SJSA1 (cell line): ENCODE data around the gene TATDN2. TPM values are rescaled to one million over a fixed set of nuclear protein-coding genes. Genes with fewer than 3 reads are reported as not detected.
"Not testable (repeated sequence)": the region's sequence is repeated elsewhere in the genome, so short reads cannot be mapped to it uniquely, and the experiment has no call there.

Experiments
- DNase-seq, 2 experiments: peaks; one replicate each; pipeline ENCODE4 v3.0.0-alpha.2; 2015 to 2020; ENCODE audit warnings: low spot score in 2 of 2, low read depth in 1 of 2
- H3K27ac ChIP-seq: fragments of 250-450 bp; sonication (Bioruptor Pico); 2 replicates; pipeline ENCODE4 v1.5.1; 2020; ENCODE audit warnings: mild to moderate bottlenecking, moderate library complexity
- H3K27me3 ChIP-seq: fragments of 250-450 bp; sonication (Bioruptor Pico); replicated peaks from 2 replicates; pipeline ENCODE4 v1.5.1; 2020; ENCODE audit warnings: mild to moderate bottlenecking, moderate library complexity
- H3K36me3 ChIP-seq: fragments of 250-450 bp; sonication (Bioruptor Pico); 2 replicates; pipeline ENCODE4 v1.5.1; 2020; ENCODE audit warnings: mild to moderate bottlenecking
- H3K4me1 ChIP-seq: fragments of 250-450 bp; sonication (Bioruptor Pico); replicated peaks from 2 replicates; pipeline ENCODE4 v1.6.1; 2021; ENCODE audit warnings: mild to moderate bottlenecking
- H3K4me3 ChIP-seq: fragments of 250-450 bp; sonication (Bioruptor Pico); 2 replicates; pipeline ENCODE4 v1.5.1; 2020; ENCODE audit warnings: mild to moderate bottlenecking
- H3K9me3 ChIP-seq: fragments of 250-450 bp; sonication (Bioruptor Pico); replicated peaks from 2 replicates; pipeline ENCODE4 v1.5.1; 2020; ENCODE audit warnings: mild to moderate bottlenecking
- total RNA-seq: library from RNA; depleted of rRNA; stranded (reverse); fragments of >200 nt; shearing (Covaris generic); gene quantifications from 2 replicates; pipeline ENCODE4 v1.2.3, GENCODE V29; 2014

The TATDN2 gene
- total RNA-seq, 1 experiment from 2014 or later: 7.8 TPM

GRCh38 chr3:10268116-10268515, 19.9 kb downstream of the TATDN2 start:
- Histone ChIP-seq H3K4me1 (no peaks in the 10 kb centered on the region), H3K36me3 (peaks cover 66% of the 10 kb centered on the region), H3K9me3 (no peaks in the 10 kb centered on the region), H3K27me3 (no peaks in the 10 kb centered on the region), H3K4me3 (no peak overlapping the region), H3K27ac (no peak overlapping the region)
- DNase-seq: no peak

- H3K36me3 ChIP-seq: peaks cover 64% of the 10 kb centered on the region
- H3K4me1 ChIP-seq: no peaks in the 10 kb centered on the region
- no peak overlapping the region for H3K27ac ChIP-seq
- no peak overlapping the region for H3K4me3 ChIP-seq
- DNase-seq: no peak
- no peaks in the 10 kb centered on the region for H3K27me3 ChIP-seq
- H3K9me3 ChIP-seq: no peaks in the 10 kb centered on the region
These were observed 20.7 kb downstream of the TATDN2 start for GRCh38 chr3:10268930-10269329.

- Histone ChIP-seq H3K27ac (no peak overlapping the region), H3K27me3 (no peaks in the 10 kb centered on the region), H3K9me3 (no peaks in the 10 kb centered on the region), H3K4me3 (no peak overlapping the region), H3K4me1 (no peaks in the 10 kb centered on the region), H3K36me3 (peaks cover 67% of the 10 kb centered on the region)
- no peak for DNase-seq
These were observed 21.2 kb downstream of the TATDN2 start for GRCh38 chr3:10269443-10269842.

GRCh38 chr3:10272476-10272875, 24.2 kb downstream of the TATDN2 start:
- not testable (repeated sequence) for H3K27ac ChIP-seq, H3K27me3 ChIP-seq, DNase-seq, H3K4me3 ChIP-seq, H3K4me1 ChIP-seq, H3K9me3 ChIP-seq
- peaks cover 62% of the 10 kb centered on the region for H3K36me3 ChIP-seq

GRCh38 chr3:10272977-10273376, 24.7 kb downstream of the TATDN2 start:
- no peak overlapping the region for H3K4me3 ChIP-seq
- no peak for DNase-seq
- H3K27me3 ChIP-seq: no peaks in the 10 kb centered on the region
- H3K9me3 ChIP-seq: no peaks in the 10 kb centered on the region
- no peak overlapping the region for H3K27ac ChIP-seq
- H3K4me1 ChIP-seq: no peaks in the 10 kb centered on the region
- peaks cover 62% of the 10 kb centered on the region for H3K36me3 ChIP-seq

GRCh38 chr3:10273702-10274305, 25.5 kb downstream of the TATDN2 start:
- peaks cover 62% of the 10 kb centered on the region for H3K36me3 ChIP-seq
- DNase-seq: no peak

GRCh38 chr3:10274601-10275000, 26.3 kb downstream of the TATDN2 start:
- Histone ChIP-seq H3K4me3 (no peak overlapping the region), H3K9me3 (no peaks in the 10 kb centered on the region), H3K4me1 (no peaks in the 10 kb centered on the region), H3K27me3 (no peaks in the 10 kb centered on the region), H3K27ac (no peak overlapping the region), H3K36me3 (peaks cover 60% of the 10 kb centered on the region)
- no peak for DNase-seq

More at GRCh38 chr3:10273702-10274305, 25.5 kb downstream of the TATDN2 start:
- Histone ChIP-seq H3K4me3 (no peak overlapping the region), H3K27ac (no peak overlapping the region), H3K4me1 (no peaks in the 10 kb centered on the region), H3K27me3 (no peaks in the 10 kb centered on the region), H3K9me3 (no peaks in the 10 kb centered on the region)

GRCh38 chr3:10277115-10277625, 28.9 kb downstream of the TATDN2 start:
- no peak overlapping the region for H3K27ac ChIP-seq
- DNase-seq: no peak
- H3K36me3 ChIP-seq: peaks cover 54% of the 10 kb centered on the region
- no peaks in the 10 kb centered on the region for H3K9me3 ChIP-seq
- H3K4me3 ChIP-seq: no peak overlapping the region
- H3K4me1 ChIP-seq: no peaks in the 10 kb centered on the region
- no peaks in the 10 kb centered on the region for H3K27me3 ChIP-seq

GRCh38 chr3:10278501-10278900, 30.2 kb downstream of the TATDN2 start:
- H3K9me3 ChIP-seq: no peaks in the 10 kb centered on the region
- no peak for DNase-seq
- H3K27me3 ChIP-seq: no peaks in the 10 kb centered on the region
- no peak overlapping the region for H3K4me3 ChIP-seq
- no peaks in the 10 kb centered on the region for H3K4me1 ChIP-seq
- H3K27ac ChIP-seq: no peak overlapping the region
- H3K36me3 ChIP-seq: peaks cover 52% of the 10 kb centered on the region

GRCh38 chr3:10279384-10280176, 31.3 kb downstream of the TATDN2 start:
- DNase-seq: no peak

GRCh38 chr3:10280177-10280529, 31.9 kb downstream of the TATDN2 start:
- Histone ChIP-seq H3K27me3 (no peaks in the 10 kb centered on the region), H3K27ac (no peak overlapping the region), H3K9me3 (no peaks in the 10 kb centered on the region), H3K4me1 (no peaks in the 10 kb centered on the region), H3K36me3 (peaks cover 47% of the 10 kb centered on the region), H3K4me3 (no peak overlapping the region)
- no peak for DNase-seq

More at GRCh38 chr3:10279384-10280176, 31.3 kb downstream of the TATDN2 start:
- no peak overlapping the region for H3K4me3 ChIP-seq
- no peaks in the 10 kb centered on the region for H3K4me1 ChIP-seq
- peaks cover 47% of the 10 kb centered on the region for H3K36me3 ChIP-seq
- no peaks in the 10 kb centered on the region for H3K9me3 ChIP-seq
- H3K27me3 ChIP-seq: no peaks in the 10 kb centered on the region
- H3K27ac ChIP-seq: no peak overlapping the region

GRCh38 chr3:10280571-10280970, 32.3 kb downstream of the TATDN2 start:
- H3K36me3 ChIP-seq: peaks cover 47% of the 10 kb centered on the region
- no peaks in the 10 kb centered on the region for H3K27me3 ChIP-seq
- H3K27ac ChIP-seq: no peak overlapping the region
- no peak for DNase-seq
- H3K4me3 ChIP-seq: no peak overlapping the region
- H3K9me3 ChIP-seq: no peaks in the 10 kb centered on the region
- no peaks in the 10 kb centered on the region for H3K4me1 ChIP-seq

GRCh38 chr3:10281951-10282350, 33.7 kb downstream of the TATDN2 start:
- Histone ChIP-seq H3K27me3 (no peaks in the 10 kb centered on the region), H3K4me1 (no peaks in the 10 kb centered on the region), H3K4me3 (no peak overlapping the region), H3K36me3 (peaks cover 41% of the 10 kb centered on the region), H3K9me3 (no peaks in the 10 kb centered on the region), H3K27ac (no peak overlapping the region)
- DNase-seq: no peak

GRCh38 chr3:10283638-10284037, 35.4 kb downstream of the TATDN2 start:
- no peak overlapping the region for H3K27ac ChIP-seq
- no peaks in the 10 kb centered on the region for H3K9me3 ChIP-seq
- DNase-seq: no peak
- H3K36me3 ChIP-seq: peaks cover 40% of the 10 kb centered on the region
- H3K4me1 ChIP-seq: no peaks in the 10 kb centered on the region
- H3K4me3 ChIP-seq: no peak overlapping the region
- H3K27me3 ChIP-seq: no peaks in the 10 kb centered on the region
